ENCODE measurements around the gene KIN. TPM values are rescaled to one million over a fixed set of nuclear protein-coding genes. Genes with fewer than 3 reads are reported as not detected.

Gene KIN
- total and polyA plus RNA-seq, 2 of the 4 experiments (the other 2 are of a cell fraction), result 3.0 to 6.4 TPM

DNA sequence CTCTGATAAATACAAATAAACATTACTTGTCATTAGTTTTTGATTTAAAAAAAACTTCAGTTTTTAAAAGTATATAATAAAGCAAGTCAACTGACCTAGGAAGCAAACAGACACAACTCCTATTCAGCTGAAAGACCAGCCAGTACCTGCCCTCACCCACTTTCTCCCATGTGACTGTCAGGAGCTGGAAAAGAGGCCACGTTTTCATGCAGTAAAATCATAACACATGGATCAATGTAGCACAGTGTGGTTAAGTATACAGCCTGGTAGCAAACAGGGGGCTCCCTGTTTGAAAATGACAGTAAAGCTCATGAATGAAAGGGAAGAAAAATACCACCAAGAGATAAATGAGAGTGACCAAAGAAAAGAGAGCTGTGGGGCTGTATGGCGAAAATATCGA lies 21.6 kb downstream of the KIN start:
- H3K27me3 ChIP-seq (ENCODE audit: control insufficient read depth, insufficient read depth, low read length), result no peaks in the 10 kb centered on the region
- H4K8ac ChIP-seq (ENCODE audit: low read depth in 2 of 2, low read length in 2 of 2), result no peak overlapping the region
- BruUV-seq (replicated peaks), result no TSS peak
- H4K91ac ChIP-seq (ENCODE audit: insufficient read depth, low read depth, low read length), result no peak overlapping the region
- H3K4ac ChIP-seq (ENCODE audit: low read depth, low read length), result no peak overlapping the region
- H3K27ac ChIP-seq (ENCODE audit: insufficient read depth, low read length), result no peak overlapping the region
- H2BK20ac ChIP-seq (ENCODE audit: low read depth, low read length), result no peak overlapping the region
- H2AFZ ChIP-seq (replicated peaks; ENCODE audit: low read length, poor library complexity), result no peak overlapping the region
- ChIA-PET CTCF (no interaction called here), POLR2A (ENCODE audit: unreplicated experiment) (no interaction called here)
- intact Hi-C loops (cut with micrococcal nuclease), result no loop called here
- in situ Hi-C loops (cut with MboI; ENCODE audit: low sequenced_read_pairs), result no loop called here
- H2AK5ac ChIP-seq (ENCODE audit: low read depth, low read length), result no peak overlapping the region
- H3K4me3 ChIP-seq (ENCODE audit: insufficient read depth, low read depth, low read length), result no peak overlapping the region
- no peak for TF ChIP-seq RCOR1 (IDR thresholded peaks at IDR 0.05; ENCODE audit: insufficient replicate concordance, low read length)
- no peak for TF ChIP-seq USF2 (IDR thresholded peaks at IDR 0.05; ENCODE audit: low read depth, low read length)
- TF ChIP-seq MXI1 (IDR thresholded peaks at IDR 0.05; ENCODE audit: borderline replicate concordance, low read depth, low read length), result no peak
- TF ChIP-seq FOS (IDR thresholded peaks at IDR 0.05; ENCODE audit: low read depth, low read length), result no peak
- TF ChIP-seq POLR2A (IDR thresholded peaks at IDR 0.05; ENCODE audit: low read depth, low read length), result no peak
- TF ChIP-seq, protein P1, sequence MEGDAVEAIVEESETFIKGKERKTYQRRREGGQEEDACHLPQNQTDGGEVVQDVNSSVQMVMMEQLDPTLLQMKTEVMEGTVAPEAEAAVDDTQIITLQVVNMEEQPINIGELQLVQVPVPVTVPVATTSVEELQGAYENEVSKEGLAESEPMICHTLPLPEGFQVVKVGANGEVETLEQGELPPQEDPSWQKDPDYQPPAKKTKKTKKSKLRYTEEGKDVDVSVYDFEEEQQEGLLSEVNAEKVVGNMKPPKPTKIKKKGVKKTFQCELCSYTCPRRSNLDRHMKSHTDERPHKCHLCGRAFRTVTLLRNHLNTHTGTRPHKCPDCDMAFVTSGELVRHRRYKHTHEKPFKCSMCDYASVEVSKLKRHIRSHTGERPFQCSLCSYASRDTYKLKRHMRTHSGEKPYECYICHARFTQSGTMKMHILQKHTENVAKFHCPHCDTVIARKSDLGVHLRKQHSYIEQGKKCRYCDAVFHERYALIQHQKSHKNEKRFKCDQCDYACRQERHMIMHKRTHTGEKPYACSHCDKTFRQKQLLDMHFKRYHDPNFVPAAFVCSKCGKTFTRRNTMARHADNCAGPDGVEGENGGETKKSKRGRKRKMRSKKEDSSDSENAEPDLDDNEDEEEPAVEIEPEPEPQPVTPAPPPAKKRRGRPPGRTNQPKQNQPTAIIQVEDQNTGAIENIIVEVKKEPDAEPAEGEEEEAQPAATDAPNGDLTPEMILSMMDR (conservative IDR thresholded peaks at IDR 0.05; ENCODE audit: low read depth, low read length), result no peak
- TF ChIP-seq CHD1 (IDR thresholded peaks at IDR 0.05; ENCODE audit: low read depth, low read length), result no peak
- TF ChIP-seq SMC3 (IDR thresholded peaks at IDR 0.05; ENCODE audit: low read depth, low read length), result no peak
- TF ChIP-seq RAD21 (IDR thresholded peaks at IDR 0.05; ENCODE audit: low read length), result no peak
- TF ChIP-seq BHLHE40 (IDR thresholded peaks at IDR 0.05; ENCODE audit: low read depth, low read length), result no peak
- no peak for TF ChIP-seq RFX5 (IDR thresholded peaks at IDR 0.05; ENCODE audit: low read depth, low read length)
- TF ChIP-seq MAFK (IDR thresholded peaks at IDR 0.05; ENCODE audit: low read depth, low read length), result no peak
- H3K4me1 ChIP-seq (ENCODE audit: control insufficient read depth, insufficient read depth, low read length), result 0 out of 2 replicates have a peak, but pooled peaks cover 1% of the 10 kb centered on the region
- H2BK15ac ChIP-seq (ENCODE audit: low read depth, low read length), result no peak overlapping the region
- ATAC-seq (ENCODE audit: low read depth) (no peak), DNase-seq (no peak)
- no CpG with 5 or more reads among the region's 3 CpGs for WGBS, 2 experiments (ENCODE audit: extremely low coverage in 2 of 2, insufficient read length in 1 of 2)
- H3K36me3 ChIP-seq (ENCODE audit: control insufficient read depth, insufficient read depth, low read length), result peaks cover 32% of the 10 kb centered on the region
- no peak overlapping the region for H2AK9ac ChIP-seq (replicated peaks; ENCODE audit: low read depth, low read length, poor library complexity)
- H3K9ac ChIP-seq (ENCODE audit: low read depth, low read length), result no peak overlapping the region
- H3K23ac ChIP-seq (ENCODE audit: low read depth, low read length), result no peak overlapping the region
- H3K79me1 ChIP-seq (ENCODE audit: low read depth in 1 of 2, low read length in 2 of 2), result peaks cover 6 to 7% of the 10 kb centered on the region in 2 experiments; a peak in 2 of 4 replicates
- no peak overlapping the region for H3K4me2 ChIP-seq (ENCODE audit: low read depth, low read length)
- no peak overlapping the region for H3K14ac ChIP-seq (replicated peaks; ENCODE audit: low read depth, low read length)
- H3K9me3 ChIP-seq (ENCODE audit: control insufficient read depth, insufficient read depth, low read length), result no peaks in the 10 kb centered on the region
- H3K18ac ChIP-seq (ENCODE audit: low read depth, low read length), result no peak overlapping the region
- no peak overlapping the region for H4K5ac ChIP-seq (ENCODE audit: low read depth, low read length)
- H3K56ac ChIP-seq (ENCODE audit: extremely low read depth, insufficient read depth, low read length), result no peak overlapping the region
- no peak overlapping the region for H2BK5ac ChIP-seq (ENCODE audit: low read depth, low read length, poor library complexity, severe bottlenecking)
- no peaks in the 10 kb centered on the region; the same call in 1 of the 2 replicates for H3K9me1 ChIP-seq (ENCODE audit: insufficient read depth, low read length)
- H2BK120ac ChIP-seq (ENCODE audit: low read depth, low read length), result no peak overlapping the region
- peaks cover 7% of the 10 kb centered on the region; the same call in 1 of the 2 replicates for H4K20me1 ChIP-seq (ENCODE audit: insufficient read depth, low read length)
- dilution Hi-C loops (cut with HindIII; ENCODE audit: low sequenced_read_pairs, unreplicated experiment), result no loop called here

Data from IMR-90 (cell line).